ENCODE data around the gene SMYD3. TPM values are rescaled to one million over a fixed set of nuclear protein-coding genes. Genes with fewer than 3 reads are reported as not detected.
"Not testable (repeated sequence)": the region's sequence is repeated elsewhere in the genome, so short reads cannot be mapped to it uniquely, and the experiment has no call there.

Gene SMYD3
- total RNA-seq, 3 donors from 2014 or later (not counting 1 experiment from before 2014, with no cell fraction given), result 43.6 to 48.0 (median 46.1) TPM

DNA sequence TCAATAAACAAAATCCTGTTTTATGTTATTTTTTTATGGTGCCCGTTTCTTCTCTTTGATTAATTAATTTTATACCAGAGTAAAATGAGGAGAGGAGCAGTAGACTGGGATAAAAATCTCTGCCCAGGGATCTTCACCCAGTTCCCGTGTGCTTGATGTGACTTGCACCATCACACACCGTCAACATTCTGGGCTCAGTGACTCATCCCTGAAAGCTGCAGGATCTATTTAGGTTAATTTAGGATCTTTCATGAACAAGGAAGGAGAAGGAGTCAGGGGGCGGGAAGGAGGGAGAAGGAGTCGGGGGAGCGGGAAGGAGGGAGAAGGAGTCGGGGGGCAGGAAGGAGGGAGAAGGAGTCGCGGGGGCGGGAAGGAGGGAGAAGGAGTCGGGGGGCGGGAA is 182.4 kb downstream of the SMYD3 start:
- Mint-ChIP-seq H3K27me3 (ENCODE audit: low read depth in 2 of 2) (no peaks in the 10 kb centered on the region), H3K36me3 (peaks cover 2% of the 10 kb centered on the region), H3K27ac (no peak overlapping the region), H3K9me3 (no peaks in the 10 kb centered on the region), H3K4me3 (no peak overlapping the region), H3K4me1 (peaks cover 10 to 13% of the 10 kb centered on the region in 2 donors)
- no peak overlapping the region for H3K27ac ChIP-seq (ENCODE audit: low read length)
- H3K27me3 ChIP-seq (ENCODE audit: control insufficient read depth, insufficient read depth, low read length), result no peaks in the 10 kb centered on the region
- no peak overlapping the region for H3K4me3 ChIP-seq (ENCODE audit: low read length)
- no peaks in the 10 kb centered on the region for H3K36me3 ChIP-seq (ENCODE audit: control insufficient read depth, insufficient read depth, low read length)
- WGBS (ENCODE audit: insufficient coverage), result 100% methylated on average over 6 of the region's 12 CpGs
- TF ChIP-seq, protein P1, sequence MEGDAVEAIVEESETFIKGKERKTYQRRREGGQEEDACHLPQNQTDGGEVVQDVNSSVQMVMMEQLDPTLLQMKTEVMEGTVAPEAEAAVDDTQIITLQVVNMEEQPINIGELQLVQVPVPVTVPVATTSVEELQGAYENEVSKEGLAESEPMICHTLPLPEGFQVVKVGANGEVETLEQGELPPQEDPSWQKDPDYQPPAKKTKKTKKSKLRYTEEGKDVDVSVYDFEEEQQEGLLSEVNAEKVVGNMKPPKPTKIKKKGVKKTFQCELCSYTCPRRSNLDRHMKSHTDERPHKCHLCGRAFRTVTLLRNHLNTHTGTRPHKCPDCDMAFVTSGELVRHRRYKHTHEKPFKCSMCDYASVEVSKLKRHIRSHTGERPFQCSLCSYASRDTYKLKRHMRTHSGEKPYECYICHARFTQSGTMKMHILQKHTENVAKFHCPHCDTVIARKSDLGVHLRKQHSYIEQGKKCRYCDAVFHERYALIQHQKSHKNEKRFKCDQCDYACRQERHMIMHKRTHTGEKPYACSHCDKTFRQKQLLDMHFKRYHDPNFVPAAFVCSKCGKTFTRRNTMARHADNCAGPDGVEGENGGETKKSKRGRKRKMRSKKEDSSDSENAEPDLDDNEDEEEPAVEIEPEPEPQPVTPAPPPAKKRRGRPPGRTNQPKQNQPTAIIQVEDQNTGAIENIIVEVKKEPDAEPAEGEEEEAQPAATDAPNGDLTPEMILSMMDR (IDR thresholded peaks at IDR 0.05), result no peak
- no peaks in the 10 kb centered on the region for H3K9me3 ChIP-seq (ENCODE audit: control insufficient read depth, insufficient read depth, low read length)
- ATAC-seq, result no peak
- H3K4me1 ChIP-seq (ENCODE audit: control insufficient read depth, insufficient read depth, low read length), result no peaks in the 10 kb centered on the region
- DNase-seq, result no peak
- intact Hi-C loops (cut with micrococcal nuclease), result no loop called here

DNA sequence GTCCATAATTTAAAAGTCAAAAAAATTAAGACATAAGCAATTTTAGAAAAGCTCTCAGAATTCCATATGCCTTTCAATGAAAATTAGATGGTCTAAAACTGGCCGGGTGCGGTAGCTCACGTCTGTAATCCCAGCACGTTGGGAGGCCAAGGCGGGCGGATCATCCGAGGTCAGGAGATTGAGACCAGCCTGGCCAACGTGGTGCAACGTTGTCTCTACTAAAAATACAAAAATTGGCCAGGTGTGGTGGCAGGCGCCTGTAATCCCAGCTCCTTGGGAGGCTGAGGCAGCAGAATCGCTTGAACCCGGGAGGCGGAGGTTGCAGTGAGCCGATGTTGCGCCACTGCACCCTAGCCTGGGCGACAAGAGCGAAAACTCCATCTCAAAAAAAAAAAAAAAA is 183.0 kb downstream of the SMYD3 start:
- WGBS (ENCODE audit: insufficient coverage), result 95% methylated on average over 13 of the region's 17 CpGs
- H3K9me3 Mint-ChIP-seq, ATAC-seq: not testable (repeated sequence)

DNA sequence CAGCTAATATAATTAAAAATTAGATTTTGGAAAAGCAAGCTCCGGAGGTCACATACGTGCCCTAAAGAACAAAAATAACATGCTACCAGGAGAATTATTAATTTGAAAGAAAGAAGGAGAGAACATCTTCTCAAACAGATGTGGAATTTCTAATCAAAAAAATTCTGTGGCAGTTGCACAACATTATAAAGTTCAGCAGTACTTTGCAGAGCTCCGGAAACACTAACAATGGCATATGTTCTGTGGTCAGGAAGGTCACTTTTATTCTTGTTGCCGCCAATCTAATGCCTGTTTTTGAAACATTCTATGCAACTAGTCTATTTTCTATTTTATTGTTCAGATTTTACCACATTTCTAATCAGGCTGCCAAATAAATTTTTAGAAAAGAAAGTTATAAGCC is 186.8 kb downstream of the SMYD3 start:
- H3K4me3 ChIP-seq (ENCODE audit: low read length), result no peak overlapping the region
- no peaks in the 10 kb centered on the region for H3K27me3 Mint-ChIP-seq (ENCODE audit: low read depth in 2 of 2)
- H3K27ac Mint-ChIP-seq, result no peak overlapping the region
- DNase-seq (no peak), ATAC-seq (no peak)
- H3K9me3 Mint-ChIP-seq, result no peaks in the 10 kb centered on the region
- 25% methylated on average over 2 of the region's 4 CpGs for WGBS (ENCODE audit: insufficient coverage)
- no peaks in the 10 kb centered on the region for H3K9me3 ChIP-seq (ENCODE audit: control insufficient read depth, insufficient read depth, low read length)
- H3K4me1 Mint-ChIP-seq, result peaks cover 9 to 18% of the 10 kb centered on the region in 2 donors
- no peaks in the 10 kb centered on the region for H3K36me3 ChIP-seq (ENCODE audit: control insufficient read depth, insufficient read depth, low read length)
- H3K36me3 Mint-ChIP-seq, result no peaks in the 10 kb centered on the region
- no peak overlapping the region for H3K4me3 Mint-ChIP-seq
- TF ChIP-seq, protein P1 (IDR thresholded peaks at IDR 0.05), result no peak
- no peaks in the 10 kb centered on the region for H3K27me3 ChIP-seq (ENCODE audit: control insufficient read depth, insufficient read depth, low read length)
- H3K27ac ChIP-seq (ENCODE audit: low read length), result no peak overlapping the region
- H3K4me1 ChIP-seq (ENCODE audit: control insufficient read depth, insufficient read depth, low read length), result no peaks in the 10 kb centered on the region
- intact Hi-C loops (cut with micrococcal nuclease), result no loop called here

More for the DNA sequence above, 183.0 kb downstream of the SMYD3 start:
- H3K4me3 Mint-ChIP-seq; H3K27ac Mint-ChIP-seq; DNase-seq; H3K4me1 ChIP-seq (ENCODE audit: control insufficient read depth, insufficient read depth, low read length); H3K4me3 ChIP-seq (ENCODE audit: low read length); H3K36me3 ChIP-seq (ENCODE audit: control insufficient read depth, insufficient read depth, low read length); intact Hi-C loops (cut with micrococcal nuclease); H3K27me3 Mint-ChIP-seq (ENCODE audit: low read depth in 2 of 2); H3K36me3 Mint-ChIP-seq; H3K27ac ChIP-seq (ENCODE audit: low read length); H3K9me3 ChIP-seq (ENCODE audit: control insufficient read depth, insufficient read depth, low read length); H3K27me3 ChIP-seq (ENCODE audit: control insufficient read depth, insufficient read depth, low read length): not testable (repeated sequence)
- H3K4me1 Mint-ChIP-seq, result peaks cover 9 to 18% of the 10 kb centered on the region in 2 donors

DNA sequence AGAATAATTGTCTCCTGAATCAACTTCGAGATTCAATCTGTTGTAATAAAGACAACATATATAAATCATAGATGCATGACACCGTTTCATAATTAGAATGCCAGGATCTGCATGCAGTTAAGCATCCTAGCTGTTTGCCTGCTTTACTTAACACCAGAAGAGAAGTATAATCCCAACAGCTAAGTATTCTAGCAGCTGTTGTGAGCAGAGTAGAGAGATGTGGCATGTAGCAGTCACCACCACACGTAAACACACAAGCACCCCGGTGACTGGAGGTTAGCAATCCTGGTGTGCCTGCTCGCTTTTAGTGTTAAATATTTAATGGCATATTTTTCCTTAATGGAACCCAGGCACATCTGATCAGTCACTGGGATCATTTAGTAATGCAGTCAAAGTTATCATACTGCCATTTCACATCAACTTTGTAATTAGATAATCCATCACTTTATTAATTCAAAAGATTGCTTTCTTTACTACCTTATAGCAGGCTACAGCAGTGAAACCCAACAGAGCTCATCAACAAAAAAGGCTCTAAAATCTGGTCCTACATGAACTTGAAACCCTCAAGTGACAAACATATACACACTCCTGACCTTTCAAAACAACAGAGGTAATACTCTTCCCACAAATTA is 187.9 kb downstream of the SMYD3 start:
- peaks cover 9 to 18% of the 10 kb centered on the region in 2 donors for H3K4me1 Mint-ChIP-seq
- no peaks in the 10 kb centered on the region for H3K27me3 Mint-ChIP-seq (ENCODE audit: low read depth in 2 of 2)
- H3K9me3 Mint-ChIP-seq, result no peaks in the 10 kb centered on the region
- H3K27ac Mint-ChIP-seq, result no peak overlapping the region
- ATAC-seq (no peak), DNase-seq (no peak)
- no peak overlapping the region for H3K4me3 Mint-ChIP-seq
- H3K27me3 ChIP-seq (ENCODE audit: control insufficient read depth, insufficient read depth, low read length), result no peaks in the 10 kb centered on the region
- no peak overlapping the region for H3K27ac ChIP-seq (ENCODE audit: low read length)
- H3K36me3 Mint-ChIP-seq, result no peaks in the 10 kb centered on the region
- no peaks in the 10 kb centered on the region for H3K4me1 ChIP-seq (ENCODE audit: control insufficient read depth, insufficient read depth, low read length)
- H3K4me3 ChIP-seq (ENCODE audit: low read length), result no peak overlapping the region
- 100% methylated on average over 3 of the region's 5 CpGs for WGBS (ENCODE audit: insufficient coverage)
- TF ChIP-seq, protein P1 (IDR thresholded peaks at IDR 0.05), result no peak
- intact Hi-C loops (cut with micrococcal nuclease), result no loop called here
- no peaks in the 10 kb centered on the region for H3K36me3 ChIP-seq (ENCODE audit: control insufficient read depth, insufficient read depth, low read length)
- no peaks in the 10 kb centered on the region for H3K9me3 ChIP-seq (ENCODE audit: control insufficient read depth, insufficient read depth, low read length)

Data from natural killer cell (primary cell).